HEK293 (cell line): Measurements from ENCODE around the gene TBC1D14.

ENCODE experiments used
- AEBP2 ChIP-seq: fragments of 450-650 bp; formaldehyde crosslinking; IDR thresholded peaks from 2 replicates; pipeline ENCODE4 v1.5.1; 2016; ENCODE audit warnings: missing biosample characterization, missing genetic modification characterization, borderline replicate concordance
- ATF2 ChIP-seq: fragments of 450-650 bp; formaldehyde crosslinking; IDR thresholded peaks from 2 replicates; pipeline ENCODE4 v1.5.1; 2016; ENCODE audit warnings: missing biosample characterization, missing genetic modification characterization, low read depth
- BCL11A ChIP-seq: fragments of 450-650 bp; formaldehyde crosslinking; IDR thresholded peaks from 2 replicates; pipeline ENCODE4 v1.5.1; 2016; ENCODE audit warnings: low read depth, missing biosample characterization, missing genetic modification characterization
- FEZF1 ChIP-seq: fragments of 450-650 bp; formaldehyde crosslinking; IDR thresholded peaks from 2 replicates; pipeline ENCODE4 v1.5.1; 2016; ENCODE audit warnings: missing biosample characterization, missing genetic modification characterization
- KLF8 ChIP-seq: fragments of 450-650 bp; formaldehyde crosslinking; IDR thresholded peaks from 2 replicates; pipeline ENCODE4 v1.5.1; 2016; ENCODE audit warnings: missing biosample characterization, missing genetic modification characterization
- OSR2 ChIP-seq: fragments of 450-650 bp; formaldehyde crosslinking; IDR thresholded peaks from 2 replicates; pipeline ENCODE4 v1.5.1; 2016; ENCODE audit warnings: missing biosample characterization, missing genetic modification characterization
- REPIN1 ChIP-seq: fragments of 450-650 bp; formaldehyde crosslinking; IDR thresholded peaks from 2 replicates; pipeline ENCODE4 v1.5.1; 2017; ENCODE audit warnings: missing biosample characterization, missing genetic modification characterization, low read depth
- SCRT1 ChIP-seq: fragments of 450-650 bp; formaldehyde crosslinking; IDR thresholded peaks from 2 replicates; pipeline ENCODE4 v1.5.1; 2016; ENCODE audit warnings: missing biosample characterization, missing genetic modification characterization, borderline replicate concordance
- SETDB1 ChIP-seq: IDR thresholded peaks from one replicate; pipeline ENCODE4 v1.6.1; 2017; ENCODE audit warnings: mild to moderate bottlenecking, low read length, moderate library complexity, mixed read lengths; ENCODE audit not compliant: insufficient read length
- SP2 ChIP-seq: fragments of 450-650 bp; formaldehyde crosslinking; IDR thresholded peaks from 2 replicates; pipeline ENCODE4 v1.5.1; 2016; ENCODE audit warnings: missing biosample characterization, missing genetic modification characterization
- SP3 ChIP-seq: fragments of 450-650 bp; formaldehyde crosslinking; IDR thresholded peaks from 2 replicates; pipeline ENCODE4 v1.5.1; 2016; ENCODE audit warnings: missing biosample characterization, missing genetic modification characterization
- ZBTB21 ChIP-seq: fragments of 450-650 bp; formaldehyde crosslinking; IDR thresholded peaks from 2 replicates; pipeline ENCODE4 v1.5.1; 2017; ENCODE audit warnings: missing biosample characterization, missing genetic modification characterization
- ZFP3 ChIP-seq: fragments of 450-650 bp; formaldehyde crosslinking; IDR thresholded peaks from 2 replicates; pipeline ENCODE4 v1.5.1; 2016; ENCODE audit warnings: low read depth, missing biosample characterization, missing genetic modification characterization
- ZIC2 ChIP-seq: fragments of 450-650 bp; formaldehyde crosslinking; IDR thresholded peaks from 2 replicates; pipeline ENCODE4 v1.5.1; 2016; ENCODE audit warnings: missing biosample characterization, missing genetic modification characterization
- ZNF10 ChIP-seq: fragments of 450-650 bp; formaldehyde crosslinking; IDR thresholded peaks from 2 replicates; pipeline ENCODE4 v1.5.1; 2017; ENCODE audit warnings: missing biosample characterization, missing genetic modification characterization
- ZNF121 ChIP-seq: fragments of 450-650 bp; formaldehyde crosslinking; IDR thresholded peaks from 2 replicates; pipeline ENCODE4 v1.5.1; 2016; ENCODE audit warnings: missing biosample characterization, missing genetic modification characterization
- ZNF132 ChIP-seq: fragments of 450-650 bp; formaldehyde crosslinking; IDR thresholded peaks from 2 replicates; pipeline ENCODE4 v1.5.1; 2017; ENCODE audit warnings: missing biosample characterization, missing genetic modification characterization, borderline replicate concordance
- ZNF19 ChIP-seq: fragments of 450-650 bp; formaldehyde crosslinking; IDR thresholded peaks from 2 replicates; pipeline ENCODE4; 2016; ENCODE audit warnings: missing biosample characterization, missing genetic modification characterization, low read depth
- ZNF248 ChIP-seq: fragments of 450-650 bp; formaldehyde crosslinking; IDR thresholded peaks from 2 replicates; pipeline ENCODE4 v1.5.1; 2017; ENCODE audit warnings: missing biosample characterization, missing genetic modification characterization
- ZNF311 ChIP-seq: fragments of 450-650 bp; formaldehyde crosslinking; IDR thresholded peaks from 2 replicates; pipeline ENCODE4 v1.5.1; 2017; ENCODE audit warnings: missing biosample characterization, missing genetic modification characterization, borderline replicate concordance
- ZNF433 ChIP-seq: fragments of 450-650 bp; formaldehyde crosslinking; IDR thresholded peaks from 2 replicates; pipeline ENCODE4 v1.5.1; 2016; ENCODE audit warnings: missing biosample characterization, missing genetic modification characterization, low read depth
- ZNF560 ChIP-seq: fragments of 450-650 bp; formaldehyde crosslinking; IDR thresholded peaks from 2 replicates; pipeline ENCODE4 v1.5.1; 2017; ENCODE audit warnings: missing biosample characterization, missing genetic modification characterization, borderline replicate concordance
- ZNF777 ChIP-seq: fragments of 450-650 bp; formaldehyde crosslinking; IDR thresholded peaks from 2 replicates; pipeline ENCODE4 v1.5.1; 2017; ENCODE audit warnings: missing biosample characterization, missing genetic modification characterization, borderline replicate concordance
- ZSCAN30 ChIP-seq: fragments of 450-650 bp; IDR thresholded peaks from 2 replicates; pipeline ENCODE4 v1.5.1; 2018; ENCODE audit warnings: missing biosample characterization, mild to moderate bottlenecking, missing genetic modification characterization, moderate library complexity
- TF ChIP-seq, protein P1 (sequence below): fragments of 450-650 bp; formaldehyde crosslinking; IDR thresholded peaks from 2 replicates; pipeline ENCODE4 v1.5.1; 2016; ENCODE audit warnings: missing biosample characterization, missing genetic modification characterization
- TF ChIP-seq, protein P2 (sequence below): fragments of 450-650 bp; formaldehyde crosslinking; IDR thresholded peaks from 2 replicates; pipeline ENCODE4 v1.5.1; 2016; ENCODE audit warnings: missing biosample characterization, missing genetic modification characterization
- TF ChIP-seq, protein P3 (sequence below): fragments of 450-650 bp; formaldehyde crosslinking; IDR thresholded peaks from 2 replicates; pipeline ENCODE4 v1.5.1; 2016; ENCODE audit warnings: missing biosample characterization, missing genetic modification characterization
- TF ChIP-seq, protein P4 (sequence below): fragments of 450-650 bp; formaldehyde crosslinking; IDR thresholded peaks from 2 replicates; pipeline ENCODE4 v1.5.1; 2016; ENCODE audit warnings: missing biosample characterization, missing genetic modification characterization
- TF ChIP-seq, protein P5 (sequence below): fragments of 450-650 bp; formaldehyde crosslinking; optimal IDR thresholded peaks from 2 replicates; pipeline ENCODE3; 2016; ENCODE audit warnings: missing biosample characterization, mild to moderate bottlenecking, missing genetic modification characterization

The TBC1D14 gene

GRCh38 chr4:7042503-7043283, 133.1 kb downstream of the TBC1D14 start (continued):
- TF ChIP-seq REPIN1 (tag by site-specific recombination) (no peak), ZSCAN30 (no peak), ZNF777 (peak; percentile 48; the same call in 1 of the 2 replicates), ZNF132 (tag by site-specific recombination) (no peak), SETDB1 (no peak), ZNF121 (0 out of 2 replicates have a peak, but pooled peaks have one; percentile 21), SCRT1 (tag by site-specific recombination) (no peak), ZFP3 (tag by site-specific recombination) (no peak), ZNF560 (tag by site-specific recombination) (no peak), ATF2 (tag by site-specific recombination) (no peak), FEZF1 (tag by site-specific recombination) (no peak), ZNF19 (tag by site-specific recombination) (no peak), ZNF433 (tag by site-specific recombination) (no peak), BCL11A (tag by site-specific recombination) (no peak), SP2 (peak; percentile 93), ZNF311 (tag by site-specific recombination) (no peak), ZNF248 (tag by site-specific recombination) (no peak), ZIC2 (peak; percentile 58), SP3 (tag by site-specific recombination) (peak; percentile 41; the same call in 1 of the 2 replicates), ZBTB21 (tag by site-specific recombination) (no peak), ZNF10 (tag by site-specific recombination) (no peak), KLF8 (tag by site-specific recombination) (no peak), AEBP2 (tag by site-specific recombination) (no peak), OSR2 (tag by site-specific recombination) (no peak)
- TF ChIP-seq, protein P1, sequence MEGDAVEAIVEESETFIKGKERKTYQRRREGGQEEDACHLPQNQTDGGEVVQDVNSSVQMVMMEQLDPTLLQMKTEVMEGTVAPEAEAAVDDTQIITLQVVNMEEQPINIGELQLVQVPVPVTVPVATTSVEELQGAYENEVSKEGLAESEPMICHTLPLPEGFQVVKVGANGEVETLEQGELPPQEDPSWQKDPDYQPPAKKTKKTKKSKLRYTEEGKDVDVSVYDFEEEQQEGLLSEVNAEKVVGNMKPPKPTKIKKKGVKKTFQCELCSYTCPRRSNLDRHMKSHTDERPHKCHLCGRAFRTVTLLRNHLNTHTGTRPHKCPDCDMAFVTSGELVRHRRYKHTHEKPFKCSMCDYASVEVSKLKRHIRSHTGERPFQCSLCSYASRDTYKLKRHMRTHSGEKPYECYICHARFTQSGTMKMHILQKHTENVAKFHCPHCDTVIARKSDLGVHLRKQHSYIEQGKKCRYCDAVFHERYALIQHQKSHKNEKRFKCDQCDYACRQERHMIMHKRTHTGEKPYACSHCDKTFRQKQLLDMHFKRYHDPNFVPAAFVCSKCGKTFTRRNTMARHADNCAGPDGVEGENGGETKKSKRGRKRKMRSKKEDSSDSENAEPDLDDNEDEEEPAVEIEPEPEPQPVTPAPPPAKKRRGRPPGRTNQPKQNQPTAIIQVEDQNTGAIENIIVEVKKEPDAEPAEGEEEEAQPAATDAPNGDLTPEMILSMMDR (tag by site-specific recombination), result no peak
- TF ChIP-seq, protein P2, sequence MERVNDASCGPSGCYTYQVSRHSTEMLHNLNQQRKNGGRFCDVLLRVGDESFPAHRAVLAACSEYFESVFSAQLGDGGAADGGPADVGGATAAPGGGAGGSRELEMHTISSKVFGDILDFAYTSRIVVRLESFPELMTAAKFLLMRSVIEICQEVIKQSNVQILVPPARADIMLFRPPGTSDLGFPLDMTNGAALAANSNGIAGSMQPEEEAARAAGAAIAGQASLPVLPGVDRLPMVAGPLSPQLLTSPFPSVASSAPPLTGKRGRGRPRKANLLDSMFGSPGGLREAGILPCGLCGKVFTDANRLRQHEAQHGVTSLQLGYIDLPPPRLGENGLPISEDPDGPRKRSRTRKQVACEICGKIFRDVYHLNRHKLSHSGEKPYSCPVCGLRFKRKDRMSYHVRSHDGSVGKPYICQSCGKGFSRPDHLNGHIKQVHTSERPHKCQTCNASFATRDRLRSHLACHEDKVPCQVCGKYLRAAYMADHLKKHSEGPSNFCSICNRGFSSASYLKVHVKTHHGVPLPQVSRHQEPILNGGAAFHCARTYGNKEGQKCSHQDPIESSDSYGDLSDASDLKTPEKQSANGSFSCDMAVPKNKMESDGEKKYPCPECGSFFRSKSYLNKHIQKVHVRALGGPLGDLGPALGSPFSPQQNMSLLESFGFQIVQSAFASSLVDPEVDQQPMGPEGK (tag by site-specific recombination), result peak; percentile 64
- TF ChIP-seq, protein P3, sequence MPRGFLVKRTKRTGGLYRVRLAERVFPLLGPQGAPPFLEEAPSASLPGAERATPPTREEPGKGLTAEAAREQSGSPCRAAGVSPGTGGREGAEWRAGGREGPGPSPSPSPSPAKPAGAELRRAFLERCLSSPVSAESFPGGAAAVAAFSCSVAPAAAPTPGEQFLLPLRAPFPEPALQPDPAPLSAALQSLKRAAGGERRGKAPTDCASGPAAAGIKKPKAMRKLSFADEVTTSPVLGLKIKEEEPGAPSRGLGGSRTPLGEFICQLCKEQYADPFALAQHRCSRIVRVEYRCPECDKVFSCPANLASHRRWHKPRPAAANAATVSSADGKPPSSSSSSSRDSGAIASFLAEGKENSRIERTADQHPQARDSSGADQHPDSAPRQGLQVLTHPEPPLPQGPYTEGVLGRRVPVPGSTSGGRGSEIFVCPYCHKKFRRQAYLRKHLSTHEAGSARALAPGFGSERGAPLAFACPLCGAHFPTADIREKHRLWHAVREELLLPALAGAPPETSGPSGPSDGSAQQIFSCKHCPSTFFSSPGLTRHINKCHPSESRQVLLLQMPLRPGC (tag by site-specific recombination), result no peak
- TF ChIP-seq, protein P4, sequence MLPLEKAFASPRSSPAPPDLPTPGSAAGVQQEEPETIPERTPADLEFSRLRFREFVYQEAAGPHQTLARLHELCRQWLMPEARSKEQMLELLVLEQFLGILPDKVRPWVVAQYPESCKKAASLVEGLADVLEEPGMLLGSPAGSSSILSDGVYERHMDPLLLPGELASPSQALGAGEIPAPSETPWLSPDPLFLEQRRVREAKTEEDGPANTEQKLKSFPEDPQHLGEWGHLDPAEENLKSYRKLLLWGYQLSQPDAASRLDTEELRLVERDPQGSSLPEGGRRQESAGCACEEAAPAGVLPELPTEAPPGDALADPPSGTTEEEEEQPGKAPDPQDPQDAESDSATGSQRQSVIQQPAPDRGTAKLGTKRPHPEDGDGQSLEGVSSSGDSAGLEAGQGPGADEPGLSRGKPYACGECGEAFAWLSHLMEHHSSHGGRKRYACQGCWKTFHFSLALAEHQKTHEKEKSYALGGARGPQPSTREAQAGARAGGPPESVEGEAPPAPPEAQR (tag by site-specific recombination), result no peak
- TF ChIP-seq, protein P5, sequence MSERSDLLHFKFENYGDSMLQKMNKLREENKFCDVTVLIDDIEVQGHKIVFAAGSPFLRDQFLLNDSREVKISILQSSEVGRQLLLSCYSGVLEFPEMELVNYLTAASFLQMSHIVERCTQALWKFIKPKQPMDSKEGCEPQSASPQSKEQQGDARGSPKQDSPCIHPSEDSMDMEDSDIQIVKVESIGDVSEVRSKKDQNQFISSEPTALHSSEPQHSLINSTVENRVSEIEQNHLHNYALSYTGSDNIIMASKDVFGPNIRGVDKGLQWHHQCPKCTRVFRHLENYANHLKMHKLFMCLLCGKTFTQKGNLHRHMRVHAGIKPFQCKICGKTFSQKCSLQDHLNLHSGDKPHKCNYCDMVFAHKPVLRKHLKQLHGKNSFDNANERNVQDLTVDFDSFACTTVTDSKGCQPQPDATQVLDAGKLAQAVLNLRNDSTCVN (tag by site-specific recombination), result peak; percentile 67
